SU-DHL-6 (cell line): ENCODE measurements around the gene RBP4.

Source experiments
- H2AFZ ChIP-seq: fragments of 200-600 bp; sonication (generic); 2 replicates; pipeline ENCODE4 v1.6.1; 2014; ENCODE audit warnings: low read depth, mild to moderate bottlenecking, moderate library complexity, mixed read lengths, antibody characterized with exemption, low read length; ENCODE audit not compliant: severe bottlenecking
- H3F3A ChIP-seq: fragments of 200-600 bp; shearing (Covaris generic); 2 replicates; pipeline ENCODE4 v1.6.0; 2016; ENCODE audit warnings: antibody characterized with exemption, mild to moderate bottlenecking; ENCODE audit not compliant: insufficient read depth
- H3K27ac ChIP-seq: fragments of 200-600 bp; sonication (generic); 2 replicates; pipeline ENCODE4 v1.5.1; 2016; ENCODE audit warnings: low read depth, mild to moderate bottlenecking, low read length, moderate library complexity, mixed read lengths
- H3K27me3 ChIP-seq: fragments of 200-600 bp; sonication (generic), shearing (Covaris generic); 2 replicates; pipeline ENCODE4 v1.6.0; 2014; ENCODE audit warnings: mild to moderate bottlenecking, low read length
- H3K36me3 ChIP-seq: fragments of 200-600 bp; sonication (generic); 2 replicates; pipeline ENCODE4 v1.6.1; 2014; ENCODE audit warnings: mild to moderate bottlenecking, low read length, mixed read lengths
- H3K4me2 ChIP-seq: fragments of 300-600, 200-600 bp; shearing (Covaris generic), sonication (generic); 2 replicates; pipeline ENCODE4 v1.6.0; 2014; ENCODE audit warnings: low read length, low read depth, mild to moderate bottlenecking; ENCODE audit not compliant: poor library complexity, severe bottlenecking
- H3K4me3 ChIP-seq: fragments of 200-600 bp; sonication (generic); 2 replicates; pipeline ENCODE4 v1.5.1; 2014; ENCODE audit warnings: antibody characterized with exemption, low read length, mild to moderate bottlenecking, mixed read lengths; ENCODE audit not compliant: insufficient read depth, poor library complexity, severe bottlenecking
- H3K79me2 ChIP-seq: fragments of 200-600 bp; sonication (generic); 2 replicates; pipeline ENCODE4 v1.6.1; 2014; ENCODE audit warnings: mild to moderate bottlenecking, low read length, moderate library complexity; ENCODE audit not compliant: insufficient read depth
- H3K9ac ChIP-seq: fragments of 200-600 bp; sonication (generic); 2 replicates; pipeline ENCODE4 v1.7.0; 2014; ENCODE audit warnings: mild to moderate bottlenecking, low read length
- H3K9me2 ChIP-seq: fragments of 200-600 bp; sonication (generic); replicated peaks from 2 replicates; pipeline ENCODE4 v1.6.1; 2014; ENCODE audit warnings: low read length; ENCODE audit not compliant: insufficient read depth
- H3K9me3 ChIP-seq: fragments of 200-600 bp; sonication (generic); 2 replicates; pipeline ENCODE4 v1.6.1; 2014; ENCODE audit warnings: low read length, mixed read lengths; ENCODE audit not compliant: insufficient read depth
- H4K20me1 ChIP-seq: fragments of 200-600 bp; sonication (generic); 2 replicates; pipeline ENCODE4 v1.6.1; 2014; ENCODE audit warnings: low read depth, mild to moderate bottlenecking, antibody characterized with exemption, low read length, moderate library complexity, mixed read lengths
- EZH2phosphoT487 ChIP-seq: fragments of 200-600 bp; sonication (generic), shearing (Covaris generic); conservative IDR thresholded peaks from 2 replicates; pipeline ENCODE4 v1.6.1; 2018; ENCODE audit warnings: mild to moderate bottlenecking, antibody characterized with exemption, low read length, moderate library complexity, mixed read lengths
- TF ChIP-seq, protein P1 (sequence below): fragments of 200-600 bp; sonication (generic); IDR thresholded peaks from one replicate; pipeline ENCODE4 v1.5.1; 2017; ENCODE audit warnings: antibody characterized with exemption, mild to moderate bottlenecking, low read length, moderate library complexity; ENCODE audit not compliant: insufficient read depth, poor library complexity, severe bottlenecking

The RBP4 gene

DNA sequence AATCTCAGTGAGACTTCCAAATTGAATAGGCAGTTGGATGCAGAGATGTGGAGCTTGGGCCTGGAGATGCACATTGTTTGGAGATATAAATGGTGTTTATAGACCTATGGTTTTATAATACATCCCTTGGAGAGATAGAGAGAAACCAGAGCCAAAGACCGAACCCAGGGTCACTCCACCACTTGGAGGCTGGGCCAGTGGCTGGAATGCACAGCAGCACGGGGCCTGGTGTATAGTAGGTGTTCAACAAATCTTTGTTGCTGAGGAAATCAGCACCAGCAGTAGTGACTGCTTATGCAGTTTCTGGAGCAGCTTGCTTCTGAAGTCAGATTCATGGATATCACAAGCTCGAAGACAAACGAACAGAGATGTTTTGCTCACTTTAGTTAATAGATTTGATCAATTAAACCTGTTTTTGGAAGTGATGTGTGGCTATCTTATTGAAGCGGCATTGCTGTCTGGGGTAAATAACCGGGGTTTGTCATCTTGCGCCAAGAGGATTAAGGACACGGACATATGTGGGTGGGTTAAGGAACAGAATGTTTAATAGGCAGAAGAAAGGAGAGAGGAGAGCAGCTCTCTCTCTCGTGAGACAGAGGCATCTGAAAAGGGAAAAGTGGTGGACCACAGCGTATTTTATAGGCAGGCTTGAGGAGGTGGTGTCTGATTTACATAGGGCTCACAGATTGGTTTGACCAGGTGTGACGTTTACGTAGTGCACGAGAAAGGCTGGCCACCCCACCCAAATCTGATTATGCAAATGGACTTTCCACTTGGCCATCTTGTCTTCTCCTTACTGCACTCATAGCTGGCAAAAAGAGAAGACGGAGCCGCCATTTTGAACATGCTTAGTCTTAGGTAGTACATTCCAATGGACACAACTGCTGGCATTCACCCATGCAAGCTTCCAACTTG lies 11.1 kb downstream of the RBP4 start:
- Histone ChIP-seq H3K79me2 (no peaks in the 10 kb centered on the region), H3K4me2 (no peak overlapping the region), H3F3A (no peaks in the 10 kb centered on the region), H3K9me3 (no peaks in the 10 kb centered on the region), H3K9ac (no peak overlapping the region), H3K9me2 (no peaks in the 10 kb centered on the region), H3K27ac (no peak overlapping the region), H3K27me3 (no peaks in the 10 kb centered on the region), H2AFZ (no peak overlapping the region), H4K20me1 (no peaks in the 10 kb centered on the region), H3K36me3 (no peaks in the 10 kb centered on the region), H3K4me3 (no peak overlapping the region)
- TF ChIP-seq, protein P1, sequence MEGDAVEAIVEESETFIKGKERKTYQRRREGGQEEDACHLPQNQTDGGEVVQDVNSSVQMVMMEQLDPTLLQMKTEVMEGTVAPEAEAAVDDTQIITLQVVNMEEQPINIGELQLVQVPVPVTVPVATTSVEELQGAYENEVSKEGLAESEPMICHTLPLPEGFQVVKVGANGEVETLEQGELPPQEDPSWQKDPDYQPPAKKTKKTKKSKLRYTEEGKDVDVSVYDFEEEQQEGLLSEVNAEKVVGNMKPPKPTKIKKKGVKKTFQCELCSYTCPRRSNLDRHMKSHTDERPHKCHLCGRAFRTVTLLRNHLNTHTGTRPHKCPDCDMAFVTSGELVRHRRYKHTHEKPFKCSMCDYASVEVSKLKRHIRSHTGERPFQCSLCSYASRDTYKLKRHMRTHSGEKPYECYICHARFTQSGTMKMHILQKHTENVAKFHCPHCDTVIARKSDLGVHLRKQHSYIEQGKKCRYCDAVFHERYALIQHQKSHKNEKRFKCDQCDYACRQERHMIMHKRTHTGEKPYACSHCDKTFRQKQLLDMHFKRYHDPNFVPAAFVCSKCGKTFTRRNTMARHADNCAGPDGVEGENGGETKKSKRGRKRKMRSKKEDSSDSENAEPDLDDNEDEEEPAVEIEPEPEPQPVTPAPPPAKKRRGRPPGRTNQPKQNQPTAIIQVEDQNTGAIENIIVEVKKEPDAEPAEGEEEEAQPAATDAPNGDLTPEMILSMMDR: no peak

DNA sequence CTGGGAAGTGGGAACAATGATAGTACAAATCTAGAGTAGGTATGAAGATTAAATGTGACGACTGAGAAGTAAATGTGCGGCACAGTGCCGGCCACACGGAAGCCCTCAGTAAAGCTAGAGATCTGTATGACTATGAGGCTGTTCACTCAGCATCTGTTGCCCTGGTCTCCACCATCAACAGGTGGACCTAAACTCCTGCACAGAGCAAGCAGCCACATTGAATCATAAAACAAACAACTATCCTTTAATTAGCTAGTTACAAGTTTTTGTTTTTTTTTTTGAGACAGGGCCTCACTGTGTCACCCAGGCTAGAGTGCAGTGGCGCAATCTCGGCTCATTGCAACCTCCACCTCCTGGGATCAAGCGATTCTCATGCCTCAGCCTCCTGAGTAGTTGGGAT lies 16.6 kb downstream of the RBP4 start:
- Histone ChIP-seq H4K20me1 (no peaks in the 10 kb centered on the region), H3K4me2 (no peak overlapping the region), H3K9me2 (no peaks in the 10 kb centered on the region), H3K27ac (no peak overlapping the region), H3K36me3 (no peaks in the 10 kb centered on the region), H3K27me3 (no peaks in the 10 kb centered on the region), H3F3A (no peaks in the 10 kb centered on the region), H3K79me2 (no peaks in the 10 kb centered on the region), H3K9ac (no peak overlapping the region), H3K4me3 (no peak overlapping the region), H3K9me3 (no peaks in the 10 kb centered on the region), H2AFZ (no peak overlapping the region)
- TF ChIP-seq EZH2phosphoT487: no peak

DNA sequence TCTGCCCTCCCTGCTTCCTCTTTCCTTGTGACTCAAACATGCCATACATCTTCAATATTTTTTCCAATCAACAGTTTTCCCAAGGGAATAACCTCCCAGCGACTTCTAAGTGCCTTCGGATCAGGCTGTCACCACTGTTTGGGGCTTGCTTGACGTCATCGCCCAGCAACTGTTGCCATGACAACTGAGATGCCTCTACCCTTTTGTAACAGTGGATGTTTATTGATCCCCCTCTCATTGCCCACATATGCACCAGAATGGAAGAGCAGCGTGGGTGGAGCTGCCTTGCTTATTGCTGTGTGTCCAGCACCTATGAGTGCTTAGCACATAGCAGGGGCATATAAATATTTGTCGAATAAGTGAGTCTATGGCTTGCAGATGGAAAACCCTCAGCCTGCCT lies 20.2 kb downstream of the RBP4 start:
- H2AFZ ChIP-seq: no peak overlapping the region
- H3F3A ChIP-seq: no peaks in the 10 kb centered on the region
- no peaks in the 10 kb centered on the region for H3K9me3 ChIP-seq
- H3K4me3 ChIP-seq: no peak overlapping the region
- H3K79me2 ChIP-seq: no peaks in the 10 kb centered on the region
- TF ChIP-seq, protein P1: no peak
- no peak for TF ChIP-seq EZH2phosphoT487
- no peaks in the 10 kb centered on the region for H3K27me3 ChIP-seq
- no peak overlapping the region for H3K9ac ChIP-seq
- no peaks in the 10 kb centered on the region for H3K36me3 ChIP-seq
- no peak overlapping the region for H3K27ac ChIP-seq
- H3K9me2 ChIP-seq: no peaks in the 10 kb centered on the region
- H3K4me2 ChIP-seq: no peak overlapping the region
- no peaks in the 10 kb centered on the region for H4K20me1 ChIP-seq

DNA sequence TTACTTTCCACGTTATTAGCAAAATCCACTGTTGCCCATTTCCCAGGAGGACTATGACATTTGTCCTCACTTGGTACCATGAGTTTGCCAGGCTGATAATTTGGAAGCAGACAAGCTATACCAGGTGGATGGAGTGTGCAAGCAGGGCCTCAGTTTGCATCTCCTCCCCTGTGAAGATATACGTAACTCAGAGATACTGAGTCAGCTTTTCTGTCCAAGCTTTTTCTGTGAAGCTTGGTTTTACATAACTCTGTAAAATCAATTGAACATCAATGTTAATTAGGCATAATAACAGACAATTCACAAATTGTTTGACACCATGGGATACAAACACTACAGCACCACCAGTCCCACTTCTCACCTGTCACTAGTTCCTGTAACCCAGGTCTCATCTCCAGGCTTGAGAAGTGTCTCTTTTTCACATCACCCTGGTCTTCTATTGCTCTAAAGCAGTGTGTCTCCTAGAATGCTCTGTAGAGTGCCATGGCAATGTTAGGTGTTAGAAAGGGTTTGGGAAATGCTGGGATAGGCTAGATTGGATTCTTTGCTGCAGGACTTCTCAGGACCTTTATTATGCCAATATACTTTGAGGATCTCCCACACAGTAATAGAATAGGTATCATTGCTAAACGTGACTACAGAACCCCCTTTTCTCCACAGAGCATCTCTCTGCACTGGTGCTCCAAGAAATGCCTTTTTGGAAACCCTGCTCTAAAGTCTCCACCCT lies 20.9 kb downstream of the RBP4 start:
- no peak overlapping the region for H3K4me2 ChIP-seq
- H3K9ac ChIP-seq: no peak overlapping the region
- no peaks in the 10 kb centered on the region for H3F3A ChIP-seq
- no peak overlapping the region for H3K4me3 ChIP-seq
- H3K9me2 ChIP-seq: no peaks in the 10 kb centered on the region
- no peaks in the 10 kb centered on the region for H3K79me2 ChIP-seq
- no peaks in the 10 kb centered on the region for H3K27me3 ChIP-seq
- no peak overlapping the region for H3K27ac ChIP-seq
- no peaks in the 10 kb centered on the region for H3K9me3 ChIP-seq
- H4K20me1 ChIP-seq: no peaks in the 10 kb centered on the region
- no peaks in the 10 kb centered on the region for H3K36me3 ChIP-seq
- TF ChIP-seq EZH2phosphoT487: no peak
- TF ChIP-seq, protein P1: no peak
- no peak overlapping the region for H2AFZ ChIP-seq
